ENCODE results near the gene GABRA5. TPM values are rescaled to one million over a fixed set of nuclear protein-coding genes. Genes with fewer than 3 reads are reported as not detected.

GABRA5 gene
- total RNA-seq, 2 experiments from 2014 or later, result not detected

DNA sequence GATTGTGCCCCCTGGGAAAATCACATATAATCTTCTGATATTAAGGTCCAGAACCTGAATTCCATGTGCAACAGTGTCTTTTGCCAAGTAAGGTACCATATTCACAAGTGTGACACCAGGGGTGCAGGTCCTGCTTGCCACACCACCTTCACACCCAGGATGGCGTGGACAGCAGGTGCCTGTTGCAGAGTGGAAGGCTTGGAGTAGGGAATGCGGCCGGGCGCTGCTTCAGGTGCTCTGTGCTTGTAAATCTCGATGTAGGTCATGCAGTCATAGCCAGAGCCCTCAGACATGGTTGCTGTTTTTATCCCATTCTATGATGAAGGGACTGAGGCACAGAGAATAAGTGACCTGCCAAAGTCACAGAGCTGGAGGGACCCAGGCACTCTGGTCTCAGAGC lies 69.6 kb downstream of the GABRA5 start:
- POLR2A ChIA-PET, result no interaction called here
- Histone ChIP-seq H3K9me2 (ENCODE audit: insufficient read depth, low read length) (no peaks in the 10 kb centered on the region), H3K27ac (ENCODE audit: low read depth, low read length, poor library complexity, severe bottlenecking) (no peak overlapping the region), H4K20me1 (ENCODE audit: insufficient read depth, low read length) (no peaks in the 10 kb centered on the region), H3K4me3 (ENCODE audit: low read depth, low read length, poor library complexity, severe bottlenecking) (no peak overlapping the region), H3K4me2 (ENCODE audit: low read length) (no peak overlapping the region), H3K9me3 (ENCODE audit: low read length) (no peaks in the 10 kb centered on the region), H3K4me1 (ENCODE audit: insufficient read depth, low read length, poor library complexity, severe bottlenecking) (no peaks in the 10 kb centered on the region), H3K79me2 (ENCODE audit: insufficient read depth, low read depth, low read length) (no peaks in the 10 kb centered on the region), H3K36me3 (ENCODE audit: insufficient read depth, low read length) (no peaks in the 10 kb centered on the region), H2AFZ (ENCODE audit: low read length) (no peak overlapping the region)
- TF ChIP-seq, protein P1, sequence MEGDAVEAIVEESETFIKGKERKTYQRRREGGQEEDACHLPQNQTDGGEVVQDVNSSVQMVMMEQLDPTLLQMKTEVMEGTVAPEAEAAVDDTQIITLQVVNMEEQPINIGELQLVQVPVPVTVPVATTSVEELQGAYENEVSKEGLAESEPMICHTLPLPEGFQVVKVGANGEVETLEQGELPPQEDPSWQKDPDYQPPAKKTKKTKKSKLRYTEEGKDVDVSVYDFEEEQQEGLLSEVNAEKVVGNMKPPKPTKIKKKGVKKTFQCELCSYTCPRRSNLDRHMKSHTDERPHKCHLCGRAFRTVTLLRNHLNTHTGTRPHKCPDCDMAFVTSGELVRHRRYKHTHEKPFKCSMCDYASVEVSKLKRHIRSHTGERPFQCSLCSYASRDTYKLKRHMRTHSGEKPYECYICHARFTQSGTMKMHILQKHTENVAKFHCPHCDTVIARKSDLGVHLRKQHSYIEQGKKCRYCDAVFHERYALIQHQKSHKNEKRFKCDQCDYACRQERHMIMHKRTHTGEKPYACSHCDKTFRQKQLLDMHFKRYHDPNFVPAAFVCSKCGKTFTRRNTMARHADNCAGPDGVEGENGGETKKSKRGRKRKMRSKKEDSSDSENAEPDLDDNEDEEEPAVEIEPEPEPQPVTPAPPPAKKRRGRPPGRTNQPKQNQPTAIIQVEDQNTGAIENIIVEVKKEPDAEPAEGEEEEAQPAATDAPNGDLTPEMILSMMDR (conservative IDR thresholded peaks at IDR 0.05; ENCODE audit: low read length), result no peak
- TF ChIP-seq EZH2phosphoT487 (IDR thresholded peaks at IDR 0.05; ENCODE audit: borderline replicate concordance, low read depth, low read length), result no peak
- DNase-seq (ENCODE audit: low spot score), result no peak
- BruUV-seq (replicated peaks), result no TSS peak
- intact Hi-C loops (cut with micrococcal nuclease; ENCODE audit: unreplicated experiment), result no loop called here
- CTCF ChIA-PET (ENCODE audit: unreplicated experiment), result no interaction called here

DNA sequence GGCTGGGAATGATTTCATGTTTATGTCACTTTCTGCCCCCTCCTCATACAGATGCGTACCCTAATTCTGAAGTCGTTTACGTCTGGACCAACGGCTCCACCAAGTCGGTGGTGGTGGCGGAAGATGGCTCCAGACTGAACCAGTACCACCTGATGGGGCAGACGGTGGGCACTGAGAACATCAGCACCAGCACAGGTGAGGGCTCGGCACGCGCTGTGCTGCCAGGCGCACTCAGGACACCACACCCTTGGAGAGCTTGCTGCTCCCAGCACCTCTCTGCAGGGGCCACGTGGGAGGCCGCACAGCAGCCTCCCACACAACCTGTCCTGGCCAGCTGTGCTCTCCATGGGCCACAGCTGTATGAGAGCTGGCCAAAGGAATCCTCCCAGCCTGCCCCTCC lies 70.3 kb downstream of the GABRA5 start:
- TF ChIP-seq, protein P1 (conservative IDR thresholded peaks at IDR 0.05; ENCODE audit: low read length), result no peak
- TF ChIP-seq EZH2phosphoT487 (IDR thresholded peaks at IDR 0.05; ENCODE audit: borderline replicate concordance, low read depth, low read length), result no peak
- Histone ChIP-seq H3K79me2 (ENCODE audit: insufficient read depth, low read depth, low read length) (no peaks in the 10 kb centered on the region), H3K9me2 (ENCODE audit: insufficient read depth, low read length) (no peaks in the 10 kb centered on the region), H4K20me1 (ENCODE audit: insufficient read depth, low read length) (no peaks in the 10 kb centered on the region), H3K4me1 (ENCODE audit: insufficient read depth, low read length, poor library complexity, severe bottlenecking) (no peaks in the 10 kb centered on the region), H2AFZ (ENCODE audit: low read length) (no peak overlapping the region), H3K27ac (ENCODE audit: low read depth, low read length, poor library complexity, severe bottlenecking) (no peak overlapping the region), H3K4me3 (ENCODE audit: low read depth, low read length, poor library complexity, severe bottlenecking) (no peak overlapping the region), H3K36me3 (ENCODE audit: insufficient read depth, low read length) (no peaks in the 10 kb centered on the region), H3K9me3 (ENCODE audit: low read length) (no peaks in the 10 kb centered on the region), H3K4me2 (ENCODE audit: low read length) (no peak overlapping the region)
- no peak for DNase-seq (ENCODE audit: low spot score)
- BruUV-seq (replicated peaks), result no TSS peak
- intact Hi-C loops (cut with micrococcal nuclease; ENCODE audit: unreplicated experiment), result no loop called here
- CTCF ChIA-PET (ENCODE audit: unreplicated experiment), result no interaction called here
- POLR2A ChIA-PET, result no interaction called here

DNA sequence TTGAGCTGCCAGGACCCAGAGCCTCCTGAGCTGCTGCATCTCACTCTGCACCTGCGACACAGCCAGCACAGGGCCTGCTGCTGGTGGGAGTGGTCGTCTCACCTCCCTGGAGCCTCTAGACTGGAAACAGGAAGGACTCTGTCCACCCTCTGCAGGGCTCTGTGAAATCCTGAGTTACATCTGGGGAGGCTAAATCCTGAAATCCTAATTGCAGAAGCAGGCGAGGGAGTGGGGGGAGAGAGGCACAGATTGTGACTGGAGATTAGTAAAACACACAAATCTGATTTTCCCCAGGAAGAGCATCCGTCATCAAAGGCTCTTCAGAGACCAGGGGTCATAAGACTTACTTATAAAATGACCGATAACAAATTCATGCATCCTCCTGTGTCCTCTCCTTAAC lies 72.5 kb downstream of the GABRA5 start:
- BruUV-seq (replicated peaks), result no TSS peak
- no peaks in the 10 kb centered on the region for H3K4me1 ChIP-seq (ENCODE audit: insufficient read depth, low read length, poor library complexity, severe bottlenecking)
- TF ChIP-seq EZH2phosphoT487 (IDR thresholded peaks at IDR 0.05; ENCODE audit: borderline replicate concordance, low read depth, low read length), result no peak
- TF ChIP-seq, protein P1 (conservative IDR thresholded peaks at IDR 0.05; ENCODE audit: low read length), result no peak
- no peaks in the 10 kb centered on the region for H3K9me2 ChIP-seq (ENCODE audit: insufficient read depth, low read length)
- H3K9me3 ChIP-seq (ENCODE audit: low read length), result no peaks in the 10 kb centered on the region
- H2AFZ ChIP-seq (ENCODE audit: low read length), result no peak overlapping the region
- H3K4me2 ChIP-seq (ENCODE audit: low read length), result no peak overlapping the region
- no peak overlapping the region for H3K27ac ChIP-seq (ENCODE audit: low read depth, low read length, poor library complexity, severe bottlenecking)
- H4K20me1 ChIP-seq (ENCODE audit: insufficient read depth, low read length), result no peaks in the 10 kb centered on the region
- ChIA-PET CTCF (ENCODE audit: unreplicated experiment) (no interaction called here), POLR2A (no interaction called here)
- intact Hi-C loops (cut with micrococcal nuclease; ENCODE audit: unreplicated experiment), result no loop called here
- no peak overlapping the region for H3K4me3 ChIP-seq (ENCODE audit: low read depth, low read length, poor library complexity, severe bottlenecking)
- no peaks in the 10 kb centered on the region for H3K36me3 ChIP-seq (ENCODE audit: insufficient read depth, low read length)
- no peak for DNase-seq (ENCODE audit: low spot score)
- no peaks in the 10 kb centered on the region for H3K79me2 ChIP-seq (ENCODE audit: insufficient read depth, low read depth, low read length)

Measured in OCI-LY7 (cell line).